Right kidney (tissue), 9 donors: Measurements from ENCODE around the gene WWOX.
"Not testable (repeated sequence)": the region's sequence is repeated elsewhere in the genome, so short reads cannot be mapped to it uniquely, and the experiment has no call there.

ENCODE experiments used
- DNase-seq: peaks from one replicate; pipeline ENCODE4 v3.0.0-alpha.2; 2016
- long read RNA-seq, 8 donors: transcript quantifications; one replicate each; lab custom pipeline, GENCODE V29; 2026

The WWOX gene
- long read RNA-seq, donor 1, partial matches to known transcripts: 24 of 27 reads
- long read RNA-seq, donor 1, other reads (novel, unspliced or antisense): 0 of 27 reads
- long read RNA-seq, donor 2, partial matches to known transcripts: 14 of 17 reads
- long read RNA-seq, donor 2, other reads (novel, unspliced or antisense): 0 of 17 reads
- long read RNA-seq, donor 3, partial matches to known transcripts: 0 of 3 reads
- long read RNA-seq, donor 3, other reads (novel, unspliced or antisense): 0 of 3 reads
- long read RNA-seq, donor 4, partial matches to known transcripts: 20 of 23 reads
- long read RNA-seq, donor 4, other reads (novel, unspliced or antisense): 0 of 23 reads
- long read RNA-seq, donor 5, partial matches to known transcripts: 21 of 28 reads
- long read RNA-seq, donor 5, other reads (novel, unspliced or antisense): 0 of 28 reads
- long read RNA-seq, donor 6, partial matches to known transcripts: 28 of 35 reads
- long read RNA-seq, donor 6, other reads (novel, unspliced or antisense): 0 of 35 reads
- long read RNA-seq, donor 7: 0 reads
- long read RNA-seq, donor 8, partial matches to known transcripts: 0 of 2 reads
- long read RNA-seq, donor 8, other reads (novel, unspliced or antisense): 0 of 2 reads

DNA sequence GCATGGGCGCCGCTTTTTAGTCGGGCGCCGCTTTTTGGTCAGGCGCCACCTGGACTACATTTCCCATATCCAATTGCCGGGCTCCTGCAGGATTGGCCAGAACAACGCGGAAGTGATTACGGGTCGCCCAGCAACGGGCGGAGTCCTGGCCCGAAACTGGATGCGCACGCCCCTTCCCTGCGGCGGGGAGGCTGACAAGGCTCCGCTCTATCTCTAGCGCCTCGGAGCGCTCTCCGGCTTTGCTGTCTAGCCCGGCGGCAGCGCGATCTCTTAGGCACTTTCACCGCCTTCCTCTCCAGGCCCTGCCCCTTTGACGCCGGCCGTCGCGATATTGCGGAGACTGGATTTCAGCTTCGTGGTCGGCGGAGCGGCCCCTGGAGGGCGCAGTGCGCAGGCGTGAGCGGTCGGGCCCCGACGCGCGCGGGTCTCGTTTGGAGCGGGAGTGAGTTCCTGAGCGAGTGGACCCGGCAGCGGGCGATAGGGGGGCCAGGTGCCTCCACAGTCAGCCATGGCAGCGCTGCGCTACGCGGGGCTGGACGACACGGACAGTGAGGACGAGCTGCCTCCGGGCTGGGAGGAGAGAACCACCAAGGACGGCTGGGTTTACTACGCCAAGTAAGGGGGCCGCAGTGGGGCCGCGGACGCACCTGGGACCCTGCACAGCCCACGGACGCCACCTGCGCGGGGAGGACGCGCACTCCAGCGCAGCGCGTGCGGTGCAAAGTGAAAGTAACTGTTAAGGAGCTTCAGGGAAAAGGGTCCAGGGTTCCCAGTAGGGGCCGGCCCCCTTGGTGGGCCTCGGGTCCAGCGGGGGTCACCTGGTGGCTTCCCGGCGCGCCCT lies at the start of gene WWOX:
Gene WWOX, plus strand, starts transcription at position 384 of the 841 bp plus-strand sequence.
- peak; percentile 98 for DNase-seq

DNA sequence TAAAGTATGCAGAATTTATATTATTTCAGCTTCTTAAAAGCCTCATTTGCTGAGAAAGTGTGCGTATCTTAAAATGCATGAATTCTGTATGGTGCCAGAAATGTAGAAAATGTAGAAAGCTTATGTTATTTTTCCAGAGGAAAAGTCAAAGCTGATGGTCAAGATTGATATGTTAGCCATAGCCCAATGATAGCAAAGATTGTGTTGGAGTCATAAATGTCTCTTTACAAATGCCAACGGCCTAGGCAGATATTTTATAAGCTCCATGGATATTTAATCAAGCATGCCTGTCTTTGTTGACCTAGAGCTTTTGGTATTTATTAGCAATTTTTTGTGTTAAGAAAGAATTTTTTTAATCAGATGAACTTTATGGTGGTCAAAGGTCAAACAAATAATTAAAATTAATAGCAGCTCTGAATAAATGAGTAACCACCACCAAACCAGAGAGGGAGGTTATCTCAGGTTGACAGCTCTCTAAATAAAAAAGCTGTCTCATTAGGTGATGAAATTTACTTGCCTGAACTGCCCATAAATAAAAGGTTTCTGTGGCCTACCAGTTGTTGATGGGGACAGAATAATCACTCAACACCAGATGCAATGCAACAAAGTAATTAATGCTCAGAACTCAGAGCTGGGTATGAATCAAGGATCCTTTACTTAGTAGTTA lies 48.6 kb upstream of the WWOX start:
- no peak for DNase-seq

- DNase-seq: no peak
Measured at GRCh38 chr16:78057803-78058564, 41.5 kb upstream of the WWOX start.

DNA sequence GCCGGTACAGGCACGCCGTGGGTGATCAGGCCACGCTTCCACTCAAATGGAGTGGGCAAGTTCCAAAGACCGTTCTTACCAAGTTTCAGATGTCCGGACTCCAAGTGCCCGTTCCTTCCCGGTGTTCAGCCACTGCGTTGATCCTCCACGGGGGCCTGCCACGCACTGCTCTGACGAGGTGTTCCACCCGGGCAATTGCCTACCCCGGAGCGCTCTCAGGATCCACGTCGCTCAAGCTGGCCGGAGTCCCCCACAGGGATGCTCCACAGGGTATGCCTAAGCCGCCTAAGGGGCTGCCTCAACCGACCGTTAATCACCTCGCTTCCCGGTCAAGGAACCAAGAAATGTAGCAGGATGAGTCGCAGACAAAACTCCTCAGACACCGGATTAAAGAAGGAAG lies 39.6 kb upstream of the WWOX start:
- not testable (repeated sequence) for DNase-seq

DNA sequence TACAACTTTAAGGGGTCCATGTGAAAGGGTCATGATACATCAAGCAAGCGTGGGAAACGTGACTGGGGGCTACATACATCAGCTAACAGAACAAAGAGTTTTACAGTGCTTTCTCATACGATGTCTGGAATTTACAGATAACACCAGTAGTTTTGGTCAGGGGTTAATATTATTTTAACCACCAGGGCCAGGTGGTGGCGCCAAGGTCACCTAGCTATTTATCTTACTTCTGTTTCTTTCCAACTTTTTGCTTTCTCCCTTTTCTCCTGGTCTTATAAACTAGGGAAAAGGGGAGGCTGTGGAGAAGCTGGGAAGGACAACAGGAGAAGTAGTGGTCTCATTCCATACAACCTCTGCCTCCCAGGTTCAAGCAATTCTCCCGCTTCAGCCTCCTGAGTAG lies 39.2 kb upstream of the WWOX start:
- no peak for DNase-seq

DNA sequence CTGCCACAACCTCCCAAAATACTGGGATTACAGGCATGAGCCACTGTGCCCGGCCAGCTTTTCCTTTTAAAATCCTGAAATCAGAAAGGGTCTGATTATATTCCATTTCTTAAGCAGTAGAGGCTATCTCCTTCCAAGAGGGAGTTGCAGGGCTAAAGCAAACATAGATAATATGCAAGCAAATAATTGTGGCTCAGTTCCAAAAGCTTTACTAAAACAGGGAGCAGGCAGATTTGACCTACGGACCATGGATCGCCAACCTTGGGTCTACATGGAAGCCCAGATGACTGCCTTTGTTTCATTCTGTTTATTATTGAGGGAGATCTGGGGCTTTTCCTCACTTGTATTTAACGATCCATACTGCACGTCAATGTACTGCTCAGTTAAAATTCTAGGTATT lies 38.6 kb upstream of the WWOX start:
- no peak for DNase-seq

GRCh38 chr16:78065319-78065718 lies 34.1 kb upstream of the WWOX start:
- no peak for DNase-seq

GRCh38 chr16:78069913-78070312 lies 29.5 kb upstream of the WWOX start:
- no peak for DNase-seq

DNA sequence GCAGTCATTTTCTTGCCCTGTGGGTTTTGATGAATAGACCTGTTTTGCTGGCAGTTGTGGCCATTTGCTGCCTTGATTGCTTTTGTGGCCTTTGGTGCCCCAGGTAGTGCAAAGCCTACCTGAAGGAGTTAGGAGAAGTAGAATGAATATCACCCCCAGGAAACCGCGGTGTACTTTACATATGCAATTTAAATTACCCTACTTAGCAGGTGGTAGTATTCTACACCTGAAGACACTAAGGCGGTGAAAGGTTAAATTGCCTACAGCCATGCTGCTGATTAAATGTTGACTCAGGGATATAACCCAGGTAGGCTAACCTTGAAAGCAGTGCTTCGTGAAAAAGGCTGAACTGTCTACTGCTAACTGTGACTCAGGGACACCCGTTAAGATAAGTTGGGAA lies 27.2 kb upstream of the WWOX start:
- no peak for DNase-seq

DNA sequence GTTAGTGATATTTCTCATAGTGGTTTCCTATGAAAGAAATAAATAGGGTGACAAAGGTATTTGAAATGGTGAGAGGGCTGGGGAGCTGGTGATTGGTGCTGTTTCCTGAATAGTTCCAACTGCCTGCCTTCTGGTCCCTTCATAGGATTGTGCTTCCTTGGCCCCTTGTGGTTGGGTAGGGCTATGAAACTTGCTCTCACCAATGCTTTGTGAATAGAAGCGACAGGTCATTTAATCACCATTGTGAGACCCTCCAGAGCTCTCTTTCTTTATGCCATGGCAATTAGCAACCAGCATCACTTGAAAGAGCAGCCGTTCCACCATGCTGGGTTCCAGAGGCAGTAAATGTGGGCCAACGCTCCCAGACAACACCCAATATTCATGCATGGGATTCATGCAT lies 23.7 kb upstream of the WWOX start:
- DNase-seq: no peak

- no peak for DNase-seq
Measured at GRCh38 chr16:78081341-78081740, 18.1 kb upstream of the WWOX start.

- DNase-seq: no peak
Measured at GRCh38 chr16:78091419-78091818, 8.0 kb upstream of the WWOX start.

DNA sequence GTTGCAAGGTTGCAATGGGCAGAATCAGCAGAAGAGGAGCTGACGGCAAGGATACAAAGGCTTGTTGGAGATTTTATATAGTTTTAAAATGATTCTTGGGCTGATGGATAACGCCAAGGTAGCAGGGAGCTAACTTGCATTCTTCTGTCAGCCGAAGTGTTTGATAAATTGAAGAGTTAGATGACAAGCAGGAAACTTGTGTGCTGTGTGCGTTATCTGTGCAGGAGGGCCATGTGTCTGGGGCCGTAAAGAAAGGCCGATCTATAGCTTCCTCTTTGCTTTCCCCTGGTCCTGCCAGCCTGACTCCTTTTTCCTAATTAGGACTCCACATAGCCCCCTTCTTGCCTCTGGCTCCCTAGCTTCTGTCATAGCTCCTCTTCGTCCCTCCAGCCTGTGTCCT lies 6.7 kb upstream of the WWOX start:
- DNase-seq: no peak

GRCh38 chr16:78094166-78094565 lies 5.3 kb upstream of the WWOX start:
- DNase-seq: no peak

DNA sequence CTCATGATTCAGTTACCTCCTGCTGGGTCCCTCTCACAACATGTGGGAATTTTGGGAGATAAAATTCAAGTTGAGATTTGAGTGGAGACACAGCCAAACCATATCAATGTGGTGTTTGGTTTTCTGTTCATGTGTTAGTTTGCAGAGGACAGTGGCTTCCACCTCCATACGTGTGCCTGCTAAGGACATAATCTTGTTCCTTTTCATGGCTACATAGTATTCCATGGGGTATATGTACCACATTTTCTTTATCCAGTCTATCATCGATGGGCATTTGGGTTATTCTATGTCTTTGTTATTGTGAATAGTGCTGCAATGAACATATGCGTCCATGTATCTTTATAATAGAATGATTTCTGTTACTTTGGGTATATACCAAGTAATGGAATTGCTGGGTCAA lies 4.5 kb upstream of the WWOX start:
- DNase-seq: no peak

GRCh38 chr16:78096386-78096785 lies 3.1 kb upstream of the WWOX start:
- DNase-seq: no peak

- DNase-seq: no peak
Measured at GRCh38 chr16:78097548-78097947, 1.9 kb upstream of the WWOX start.

DNA sequence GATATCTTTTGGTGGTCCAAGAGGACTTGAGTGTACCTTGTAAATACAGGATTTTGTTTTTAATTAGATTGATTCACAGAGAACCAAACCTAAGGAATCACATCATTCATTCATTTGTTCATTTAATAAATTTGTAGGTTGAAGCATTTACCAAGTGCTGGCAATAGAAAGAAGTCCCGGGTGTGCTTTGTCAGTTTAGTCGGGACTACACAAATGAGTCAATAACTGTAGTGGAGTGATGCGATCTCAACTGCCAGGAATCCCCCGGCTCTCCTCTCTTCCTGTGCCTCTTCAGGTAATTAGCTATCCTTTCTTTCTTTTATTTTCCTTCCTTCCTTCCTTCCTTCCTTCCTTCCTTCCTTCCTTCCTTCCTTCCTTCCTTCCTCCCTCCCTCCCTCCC lies 1.4 kb upstream of the WWOX start:
- DNase-seq: no peak

- no peak for DNase-seq
Measured at GRCh38 chr16:78098595-78099270, 721 bp upstream of the WWOX start.

- DNase-seq: no peak
Measured at GRCh38 chr16:78100112-78100467, 636 bp downstream of the WWOX start.

GRCh38 chr16:78102122-78102660 lies 2.7 kb downstream of the WWOX start:
- DNase-seq: no peak
